GM18867 (cell line): ENCODE measurements around the gene FOXN3.

ENCODE experiments used
- ATAC-seq: cut with Tn5 transposase; IDR thresholded peaks from one replicate; pipeline ENCODE4 v1.9.1; 2021; ENCODE audit warnings: mild to moderate bottlenecking, moderate library complexity; ENCODE audit not compliant: unreplicated experiment

FOXN3 gene

GRCh38 chr14:89432226-89432625 is 15.2 kb upstream of the FOXN3 start:
- ATAC-seq = no peak

- ATAC-seq = peak; percentile 92
Observed at GRCh38 chr14:89430391-89431236, 13.6 kb upstream of the FOXN3 start.

DNA sequence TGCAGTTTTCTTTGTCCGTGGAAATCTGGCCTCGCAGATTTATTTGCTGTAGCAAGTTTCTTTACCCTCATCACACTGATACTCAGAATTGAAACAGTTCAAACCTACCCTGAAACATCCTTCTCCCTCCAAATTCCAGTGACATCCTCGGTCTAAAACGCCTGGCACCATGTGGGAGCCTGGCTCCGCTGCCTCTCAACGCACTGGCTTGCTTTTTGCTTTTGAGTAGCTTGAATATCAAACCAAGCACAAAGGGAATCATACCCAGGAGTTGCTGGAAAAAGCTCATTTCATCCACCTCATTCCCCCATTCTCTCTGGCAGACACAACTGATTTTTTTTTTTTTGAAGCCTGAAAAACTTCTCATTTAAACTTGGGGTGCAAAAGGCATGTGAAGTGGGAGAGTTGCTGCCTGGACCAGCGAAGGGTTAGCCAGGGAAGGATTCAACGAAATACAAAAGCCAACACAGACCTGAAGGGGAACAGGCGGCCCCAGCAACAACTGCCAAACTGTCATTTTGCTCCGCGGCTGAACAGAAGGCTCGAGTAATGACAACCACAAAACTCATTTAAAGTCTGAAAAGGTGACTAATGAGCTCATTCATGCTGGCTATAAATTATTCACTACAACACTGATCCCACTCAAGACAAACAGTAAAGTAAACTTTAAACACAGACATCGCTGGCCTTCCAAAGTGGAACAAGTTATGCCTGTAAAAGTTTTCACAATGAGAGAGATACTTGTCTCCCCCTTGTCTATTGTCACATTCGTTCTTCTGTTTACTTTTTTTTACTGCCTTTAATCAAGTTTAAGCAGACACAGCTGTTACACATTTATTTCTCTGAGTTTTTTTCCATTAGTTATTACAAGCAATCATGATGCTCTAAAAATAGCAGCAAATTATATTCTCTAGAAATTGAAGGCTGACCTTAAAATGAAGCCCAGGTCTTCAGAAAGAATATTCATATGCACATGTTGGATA is 12.5 kb upstream of the FOXN3 start:
- ATAC-seq = no peak

- ATAC-seq = no peak
Observed at GRCh38 chr14:89428546-89429198, 11.6 kb upstream of the FOXN3 start.

GRCh38 chr14:89428173-89428523 is 11.1 kb upstream of the FOXN3 start:
- ATAC-seq = no peak

- no peak for ATAC-seq
Observed at GRCh38 chr14:89427426-89428172, 10.6 kb upstream of the FOXN3 start.

- peak; percentile 20 for ATAC-seq
Observed at GRCh38 chr14:89425931-89426330, 8.9 kb upstream of the FOXN3 start.

- ATAC-seq = no peak
Observed at GRCh38 chr14:89424241-89424640, 7.2 kb upstream of the FOXN3 start.

DNA sequence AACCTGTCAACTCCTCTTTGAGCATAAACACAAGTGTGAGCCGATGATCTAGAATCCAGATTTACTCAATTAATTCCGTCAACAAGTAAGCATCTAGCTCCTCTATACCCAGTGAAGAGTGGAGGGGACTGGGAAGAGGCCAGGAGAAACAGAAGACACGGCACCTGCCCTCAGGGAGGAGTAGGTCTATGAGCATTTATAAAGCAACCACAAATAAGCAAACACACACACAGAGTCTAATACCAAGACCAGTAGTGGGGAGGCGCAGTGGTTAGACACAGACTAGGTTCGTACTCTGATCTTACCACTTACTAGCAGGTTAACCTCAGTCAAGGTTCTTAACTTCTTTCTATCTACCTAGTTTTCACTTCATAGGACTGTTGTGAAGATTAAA is 5.9 kb upstream of the FOXN3 start:
- no peak for ATAC-seq

GRCh38 chr14:89422181-89422951 is 5.3 kb upstream of the FOXN3 start:
- ATAC-seq = no peak

DNA sequence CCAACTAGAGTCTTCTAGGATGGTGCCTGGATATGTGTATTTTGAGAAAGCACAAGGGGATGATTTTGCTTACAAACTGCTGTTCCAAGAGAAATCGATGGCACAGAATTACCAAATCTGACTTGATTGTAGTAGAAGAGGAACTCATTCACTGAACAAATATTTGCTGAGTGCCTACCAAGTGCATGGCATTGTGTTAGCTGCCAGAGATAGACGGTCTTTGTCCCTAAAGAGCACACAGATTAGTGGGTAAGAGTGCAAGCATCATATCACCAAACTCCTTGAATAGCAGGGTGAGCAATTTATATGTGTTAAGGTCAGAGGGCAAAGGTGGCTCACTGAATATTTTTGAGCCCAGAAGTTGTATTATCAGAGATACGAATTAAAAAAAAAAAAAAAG is 3.5 kb upstream of the FOXN3 start:
- ATAC-seq = no peak

GRCh38 chr14:89419973-89420482 is 3.0 kb upstream of the FOXN3 start:
- ATAC-seq = no peak

DNA sequence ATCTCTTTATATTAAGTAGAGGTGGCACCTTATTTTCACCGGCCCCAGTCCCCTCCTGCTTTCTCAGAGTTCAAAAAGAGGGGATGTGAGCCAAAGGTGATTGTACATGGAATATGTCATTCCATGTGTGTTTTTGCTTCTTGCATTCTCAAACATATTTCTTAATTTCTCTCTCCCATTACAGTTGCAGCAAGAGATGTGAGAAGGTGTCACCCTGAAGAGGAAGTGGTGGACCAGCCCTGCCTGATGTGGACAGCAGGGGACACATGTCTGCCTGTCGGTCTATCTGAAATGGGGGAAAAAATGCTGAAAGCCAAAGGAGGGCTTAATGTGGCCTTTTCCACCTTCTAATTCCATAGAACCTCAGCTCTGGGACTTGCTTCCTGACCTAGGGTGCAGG is 1.9 kb upstream of the FOXN3 start:
- ATAC-seq = no peak

GRCh38 chr14:89418452-89418851 is 1.4 kb upstream of the FOXN3 start:
- no peak for ATAC-seq

- ATAC-seq = peak; percentile 48
Observed at GRCh38 chr14:89417465-89418225, 612 bp upstream of the FOXN3 start.

DNA sequence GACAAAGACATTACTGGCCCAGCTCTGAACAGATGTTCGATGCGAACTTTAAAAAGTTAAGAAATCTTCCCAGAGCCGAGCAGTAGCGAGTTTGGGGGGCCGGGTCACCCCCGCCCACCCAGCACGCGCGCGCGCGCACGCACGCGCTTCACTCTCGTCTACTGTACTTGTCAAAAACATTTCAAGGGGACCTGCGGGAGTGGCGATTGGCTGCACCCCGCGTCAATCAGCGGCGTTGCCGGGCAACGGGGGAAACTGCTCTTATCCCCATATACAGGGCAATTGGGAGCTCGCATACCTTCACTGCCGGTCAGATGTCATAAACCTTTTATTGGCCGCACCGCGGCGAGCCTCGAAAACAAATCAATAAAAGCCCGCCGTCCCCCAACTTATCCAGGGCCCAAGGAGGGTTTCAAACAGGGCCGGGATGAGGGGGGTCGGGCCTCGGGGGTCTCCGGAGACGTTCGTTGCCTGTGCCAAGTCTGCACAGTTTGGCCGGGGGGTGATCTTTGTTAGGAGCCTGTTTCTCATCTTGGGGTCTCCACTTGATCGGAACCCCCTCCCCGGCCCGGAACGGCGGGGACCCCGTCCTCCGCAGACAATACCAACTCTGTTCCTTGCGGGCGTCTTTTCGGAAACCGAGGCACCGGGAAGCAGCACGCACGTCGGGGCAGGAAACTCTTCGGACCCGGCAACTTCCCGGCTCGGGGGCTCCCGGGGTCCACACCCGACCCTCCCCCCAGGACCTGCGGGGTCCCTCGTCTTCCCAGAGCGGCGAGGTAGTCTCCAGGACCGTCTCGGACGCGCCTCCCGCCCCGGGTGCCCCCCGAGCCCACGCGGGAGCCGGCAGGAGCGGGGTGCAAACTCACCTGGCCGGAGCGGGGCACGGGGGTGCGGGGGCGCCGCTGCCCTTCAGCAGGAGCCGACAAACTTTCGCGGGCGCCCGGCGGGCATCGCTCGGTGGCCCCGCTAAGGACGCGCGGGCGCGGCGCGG is 734 bp downstream of the FOXN3 start:
- peak; percentile 82 for ATAC-seq

- ATAC-seq = no peak
Observed at GRCh38 chr14:89415159-89415558, 1.9 kb downstream of the FOXN3 start.

DNA sequence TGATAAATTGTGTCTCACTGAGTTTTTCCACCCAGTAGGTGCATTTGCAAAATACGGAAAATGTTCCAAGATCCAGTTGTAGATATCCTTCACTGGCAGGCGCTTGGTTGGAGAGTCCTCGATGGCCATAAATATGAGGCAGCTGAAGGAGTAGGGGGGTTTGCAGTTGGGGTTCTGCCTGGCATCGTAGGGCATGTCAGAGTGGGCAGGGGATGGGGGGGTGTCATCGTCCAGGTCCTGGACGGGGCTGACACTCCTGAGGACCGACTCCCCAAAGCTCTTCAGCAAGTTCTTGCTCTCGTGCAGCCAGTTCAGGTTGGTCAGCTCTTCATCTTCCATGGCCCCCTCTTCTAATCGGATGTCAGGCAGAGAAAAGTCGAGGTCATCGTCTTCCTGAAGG is 5.1 kb downstream of the FOXN3 start:
- no peak for ATAC-seq
